Naive B cell (primary cell): Measurements from ENCODE around the gene SLC44A2. TPM values are rescaled to one million over a fixed set of nuclear protein-coding genes. Genes with fewer than 3 reads are reported as not detected.
A peak's percentile ranks its signal among the peaks of the same experiment; 100 is the strongest.

ENCODE experiments used
- ATAC-seq, 2 donors: fragments of 150-1000 bp; cut with Tn5 transposase; 2 replicates each; pipeline ENCODE4 v1.10.0; 2021; ENCODE audit warnings: low read depth in 2 of 2, mild to moderate bottlenecking in 2 of 2, moderate library complexity in 2 of 2
- DNase-seq: peaks from one replicate; pipeline ENCODE4 v3.0.0; 2022
- H3K27ac Mint-ChIP-seq, 6 donors: one replicate each; pipeline ENCODE4 v1.8.0; 2020 to 2022; ENCODE audit warnings: mild to moderate bottlenecking in 6 of 6, mixed read lengths in 6 of 6, moderate library complexity in 5 of 6, inconsistent platforms in 2 of 6
- H3K27me3 Mint-ChIP-seq, 3 donors: one replicate each; pipeline ENCODE4 v1.8.0; 2021 to 2022; ENCODE audit warnings: mixed read lengths in 3 of 3, mild to moderate bottlenecking in 1 of 3
- H3K36me3 Mint-ChIP-seq, 2 donors: one replicate each; pipeline ENCODE4 v1.8.0; 2020 to 2022; ENCODE audit warnings: mixed read lengths in 2 of 2, inconsistent platforms in 1 of 2, mild to moderate bottlenecking in 1 of 2
- H3K4me1 Mint-ChIP-seq, 3 donors: one replicate each; pipeline ENCODE4 v1.8.0; 2020 to 2022; ENCODE audit warnings: mixed read lengths in 3 of 3, inconsistent platforms in 1 of 3, mild to moderate bottlenecking in 1 of 3, moderate library complexity in 1 of 3
- H3K4me3 Mint-ChIP-seq, 8 donors: one replicate each; pipeline ENCODE4 v1.8.0; 2020 to 2022; ENCODE audit warnings: mild to moderate bottlenecking in 8 of 8, mixed read lengths in 8 of 8, moderate library complexity in 8 of 8, inconsistent platforms in 2 of 8
- H3K9me3 Mint-ChIP-seq, 7 donors: one replicate each; pipeline ENCODE4 v1.8.0; 2020 to 2022; ENCODE audit warnings: mixed read lengths in 7 of 7, mild to moderate bottlenecking in 5 of 7, inconsistent platforms in 2 of 7, moderate library complexity in 1 of 7
- polyA plus RNA-seq, 6 donors: library from polyadenylated mRNA; unstranded; fragments of 300-500 nt; fragmentation: Illumina TruSeq; gene quantifications; one replicate each; pipeline ENCODE4 v1.2.3, GENCODE V29; 2021; ENCODE audit warnings: low read depth in 6 of 6

Gene SLC44A2
- polyA plus RNA-seq, 6 donors from 2014 or later: 290 to 499 (median 313) TPM

GRCh38 chr19:10692673-10693264 is 67.4 kb downstream of the SLC44A2 start:
- no peak for ATAC-seq
- Mint-ChIP-seq H3K27me3 (peaks cover 0 to 4% (median 4%) of the 10 kb centered on the region in 3 donors), H3K4me1 (peaks cover 21 to 30% (median 22%) of the 10 kb centered on the region in 3 donors), H3K27ac (peak overlapping the region in 4 of 6 donors; percentile 5 to 66 (median 34)), H3K4me3 (no peak overlapping the region), H3K36me3 (no peaks in the 10 kb centered on the region), H3K9me3 (peaks cover 0 to 1% (median 0%) of the 10 kb centered on the region in 7 donors)
- DNase-seq: no peak

Other genes with a start within 250 kb of the SLC44A2 start
- 10 to 100 TPM; 26.1 to 67.7 (median 48.5) TPM for gene TYK2, start 245.0 kb upstream of the SLC44A2 start, polyA plus RNA-seq
- gene CDC37, start 222.0 kb upstream of the SLC44A2 start, polyA plus RNA-seq: 10 to 100 TPM; 43.9 to 73.1 (median 53.9) TPM
- gene PDE4A, start 205.0 kb upstream of the SLC44A2 start, polyA plus RNA-seq: 1 to 10 TPM in 1 of 6 donors, under 1 TPM in 4, not detected in 1; 0.17 to 2.8 (median 0.25) TPM
- 1 to 10 TPM in 5 of 6 donors, under 1 TPM in 1; 0.18 to 9.8 (median 7.7) TPM for gene KEAP1, start 122.2 kb upstream of the SLC44A2 start, polyA plus RNA-seq
- gene S1PR5, start 108.1 kb upstream of the SLC44A2 start, polyA plus RNA-seq: under 1 TPM in 5 of 6 donors, not detected in 1; 0.24 to 0.96 (median 0.75) TPM
- gene ATG4D, start 81.6 kb upstream of the SLC44A2 start, polyA plus RNA-seq: 10 to 100 TPM in 2 of 6 donors, 1 to 10 TPM in 4; 1.7 to 20.7 (median 9.4) TPM
- gene KRI1, start 59.5 kb upstream of the SLC44A2 start, polyA plus RNA-seq: 10 to 100 TPM; 10.6 to 47.6 (median 16.5) TPM
- 100 to 1,000 TPM; 110 to 209 (median 153) TPM for gene CDKN2D, start 56.6 kb upstream of the SLC44A2 start, polyA plus RNA-seq
- under 1 TPM in 2 of 6 donors, not detected in 4; 0.66 to 0.94 TPM for gene AP1M2, start 38.2 kb upstream of the SLC44A2 start, polyA plus RNA-seq
- 10 to 100 TPM; 34.2 to 95.0 (median 71.6) TPM for gene ILF3, start 28.8 kb downstream of the SLC44A2 start, polyA plus RNA-seq
- 10 to 100 TPM; 39.0 to 82.5 (median 46.2) TPM for gene QTRT1, start 75.9 kb downstream of the SLC44A2 start, polyA plus RNA-seq
- 100 to 1,000 TPM in 1 of 6 donors, 10 to 100 TPM in 5; 53.6 to 111 (median 63.0) TPM for gene DNM2, start 92.5 kb downstream of the SLC44A2 start, polyA plus RNA-seq
- gene TMED1, start 210.7 kb downstream of the SLC44A2 start, polyA plus RNA-seq: 10 to 100 TPM; 17.4 to 25.8 (median 22.3) TPM
- 1 to 10 TPM; 1.5 to 5.3 (median 1.9) TPM for gene C19orf38, start 222.9 kb downstream of the SLC44A2 start, polyA plus RNA-seq
- gene CARM1, start 246.0 kb downstream of the SLC44A2 start, polyA plus RNA-seq: under 1 TPM; 0.37 to 0.75 (median 0.63) TPM